ENCODE results near the gene ZBTB20. TPM values are rescaled to one million over a fixed set of nuclear protein-coding genes. Genes with fewer than 3 reads are reported as not detected.

The ZBTB20 gene
- total and polyA plus RNA-seq, 2 experiments from 2014 or later = 15.7 to 37.3 TPM

- TF ChIP-seq CTCF (IDR thresholded peaks at IDR 0.05; ENCODE audit: low read depth, low read length) = no peak
- Histone ChIP-seq H3K27me3 (no peaks in the 10 kb centered on the region), H3K9me3 (ENCODE audit: low read depth) (no peaks in the 10 kb centered on the region), H3K4me1 (ENCODE audit: low read depth) (no peaks in the 10 kb centered on the region), H3K27ac (no peak overlapping the region), H3K4me3 (no peak overlapping the region), H3K36me3 (no peaks in the 10 kb centered on the region)
- DNase-seq (ENCODE audit: low read depth in 1 of 2, low spot score in 1 of 2) = no peak
Observed at GRCh38 chr3:115018694-115019093, 128.4 kb downstream of the ZBTB20 start.

GRCh38 chr3:115007966-115008365 is 139.1 kb downstream of the ZBTB20 start:
- H3K27ac ChIP-seq = no peak overlapping the region
- H3K4me3 ChIP-seq = no peak overlapping the region
- no peak for DNase-seq (ENCODE audit: low read depth in 1 of 2, low spot score in 1 of 2)
- H3K9me3 ChIP-seq (ENCODE audit: low read depth) = no peaks in the 10 kb centered on the region
- no peak for TF ChIP-seq CTCF (IDR thresholded peaks at IDR 0.05; ENCODE audit: low read depth, low read length)
- no peaks in the 10 kb centered on the region for H3K4me1 ChIP-seq (ENCODE audit: low read depth)
- H3K36me3 ChIP-seq = no peaks in the 10 kb centered on the region
- H3K27me3 ChIP-seq = no peaks in the 10 kb centered on the region

GRCh38 chr3:115004201-115005140 is 142.6 kb downstream of the ZBTB20 start:
- H3K36me3 ChIP-seq = no peaks in the 10 kb centered on the region
- DNase-seq (ENCODE audit: low read depth in 1 of 2, low spot score in 1 of 2) = no peak
- H3K4me1 ChIP-seq (ENCODE audit: low read depth) = no peaks in the 10 kb centered on the region
- TF ChIP-seq CTCF (IDR thresholded peaks at IDR 0.05; ENCODE audit: low read depth, low read length) = no peak
- no peaks in the 10 kb centered on the region for H3K9me3 ChIP-seq (ENCODE audit: low read depth)
- H3K27ac ChIP-seq = no peak overlapping the region
- no peaks in the 10 kb centered on the region for H3K27me3 ChIP-seq
- H3K4me3 ChIP-seq = no peak overlapping the region

GRCh38 chr3:114998971-114999579 is 148.0 kb downstream of the ZBTB20 start:
- H3K27ac ChIP-seq = no peak overlapping the region
- no peak for DNase-seq (ENCODE audit: low read depth in 1 of 2, low spot score in 1 of 2)
- no peaks in the 10 kb centered on the region for H3K9me3 ChIP-seq (ENCODE audit: low read depth)
- H3K36me3 ChIP-seq = no peaks in the 10 kb centered on the region
- H3K4me1 ChIP-seq (ENCODE audit: low read depth) = no peaks in the 10 kb centered on the region
- TF ChIP-seq CTCF (IDR thresholded peaks at IDR 0.05; ENCODE audit: low read depth, low read length) = no peak
- H3K4me3 ChIP-seq = no peak overlapping the region
- no peaks in the 10 kb centered on the region for H3K27me3 ChIP-seq

GRCh38 chr3:114994554-114995341 is 152.3 kb downstream of the ZBTB20 start:
- no peaks in the 10 kb centered on the region for H3K4me1 ChIP-seq (ENCODE audit: low read depth)
- H3K27me3 ChIP-seq = no peaks in the 10 kb centered on the region
- H3K27ac ChIP-seq = no peak overlapping the region
- H3K9me3 ChIP-seq (ENCODE audit: low read depth) = no peaks in the 10 kb centered on the region
- no peak for DNase-seq (ENCODE audit: low read depth in 1 of 2, low spot score in 1 of 2)
- H3K36me3 ChIP-seq = no peaks in the 10 kb centered on the region
- H3K4me3 ChIP-seq = no peak overlapping the region
- TF ChIP-seq CTCF (IDR thresholded peaks at IDR 0.05; ENCODE audit: low read depth, low read length) = no peak
